Measurements from ENCODE around the gene SCAMP5. TPM values are rescaled to one million over a fixed set of nuclear protein-coding genes. Genes with fewer than 3 reads are reported as not detected.

SCAMP5 gene
- total and polyA plus RNA-seq, 2 of the 13 experiments (the other 11 are each of a cell fraction or from before 2014, with no cell fraction given), result 34.3 to 49.0 TPM

DNA sequence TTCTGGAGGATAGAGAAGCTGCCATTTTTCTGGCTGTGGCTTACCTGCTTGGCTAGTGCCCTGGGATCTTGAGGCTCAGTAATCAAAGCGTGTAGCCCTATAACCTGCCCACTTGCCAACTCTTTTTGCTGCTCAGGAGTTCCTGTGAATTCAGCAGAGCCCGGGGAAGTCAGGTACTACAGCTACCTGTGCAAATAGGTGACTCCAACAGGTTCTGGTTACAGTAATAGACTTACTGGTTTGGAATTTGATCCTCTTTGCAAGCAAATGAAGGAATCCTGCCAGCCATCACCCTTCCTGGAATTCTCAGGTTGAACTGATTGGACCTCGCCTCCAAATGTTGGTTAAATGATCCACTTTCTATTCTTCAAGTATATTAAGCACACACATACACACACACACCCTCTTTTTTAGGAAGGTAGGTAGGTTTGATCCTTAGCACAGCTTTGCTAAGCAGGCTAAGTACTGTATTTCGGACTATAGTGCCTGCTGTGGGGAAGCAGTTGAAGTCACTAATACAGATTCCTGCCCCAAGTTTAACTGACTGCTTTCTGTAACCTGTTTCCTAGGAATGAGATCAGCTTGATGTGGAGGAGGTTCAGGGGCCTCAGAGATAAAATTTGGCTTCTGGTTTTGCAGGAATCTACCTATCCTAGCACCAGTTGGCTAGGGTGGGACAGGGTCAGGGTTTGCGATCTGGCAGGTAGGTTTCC lies 30.3 kb downstream of the SCAMP5 start:
- H3K4me3 ChIP-seq (replicated peaks in 1 of 3; ENCODE audit: insufficient read depth in 1 of 3, low read depth in 2 of 3, low read length in 3 of 3), result no peak overlapping the region; a peak in 1 of 6 replicates
- peak; percentile 50 for TF ChIP-seq ZEB1 (IDR thresholded peaks at IDR 0.05; ENCODE audit: insufficient replicate concordance, low read depth)
- TF ChIP-seq, protein P1, sequence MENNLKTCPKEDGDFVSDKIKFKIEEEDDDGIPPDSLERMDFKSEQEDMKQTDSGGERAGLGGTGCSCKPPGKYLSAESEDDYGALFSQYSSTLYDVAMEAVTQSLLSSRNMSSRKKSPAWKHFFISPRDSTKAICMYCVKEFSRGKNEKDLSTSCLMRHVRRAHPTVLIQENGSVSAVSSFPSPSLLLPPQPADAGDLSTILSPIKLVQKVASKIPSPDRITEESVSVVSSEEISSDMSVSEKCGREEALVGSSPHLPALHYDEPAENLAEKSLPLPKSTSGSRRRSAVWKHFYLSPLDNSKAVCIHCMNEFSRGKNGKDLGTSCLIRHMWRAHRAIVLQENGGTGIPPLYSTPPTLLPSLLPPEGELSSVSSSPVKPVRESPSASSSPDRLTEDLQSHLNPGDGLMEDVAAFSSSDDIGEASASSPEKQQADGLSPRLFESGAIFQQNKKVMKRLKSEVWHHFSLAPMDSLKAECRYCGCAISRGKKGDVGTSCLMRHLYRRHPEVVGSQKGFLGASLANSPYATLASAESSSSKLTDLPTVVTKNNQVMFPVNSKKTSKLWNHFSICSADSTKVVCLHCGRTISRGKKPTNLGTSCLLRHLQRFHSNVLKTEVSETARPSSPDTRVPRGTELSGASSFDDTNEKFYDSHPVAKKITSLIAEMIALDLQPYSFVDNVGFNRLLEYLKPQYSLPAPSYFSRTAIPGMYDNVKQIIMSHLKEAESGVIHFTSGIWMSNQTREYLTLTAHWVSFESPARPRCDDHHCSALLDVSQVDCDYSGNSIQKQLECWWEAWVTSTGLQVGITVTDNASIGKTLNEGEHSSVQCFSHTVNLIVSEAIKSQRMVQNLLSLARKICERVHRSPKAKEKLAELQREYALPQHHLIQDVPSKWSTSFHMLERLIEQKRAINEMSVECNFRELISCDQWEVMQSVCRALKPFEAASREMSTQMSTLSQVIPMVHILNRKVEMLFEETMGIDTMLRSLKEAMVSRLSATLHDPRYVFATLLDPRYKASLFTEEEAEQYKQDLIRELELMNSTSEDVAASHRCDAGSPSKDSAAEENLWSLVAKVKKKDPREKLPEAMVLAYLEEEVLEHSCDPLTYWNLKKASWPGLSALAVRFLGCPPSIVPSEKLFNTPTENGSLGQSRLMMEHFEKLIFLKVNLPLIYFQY (CRISPR knock-in tag; IDR thresholded peaks at IDR 0.05; ENCODE audit: borderline replicate concordance), result no peak
- ATAC-seq (no peak), FAIRE-seq (no peak), DNase-seq (ENCODE audit: low spot score) (no peak)
- CTCF ChIA-PET (ENCODE audit: low intra/inter-chr PET ratio, low total read pairs), result no interaction called here
- H3K27ac ChIP-seq (ENCODE audit: extremely low read length, insufficient read depth, low read length), result no peak overlapping the region
- no peaks in the 10 kb centered on the region for H3K27me3 ChIP-seq (ENCODE audit: control insufficient read depth in 1 of 2, insufficient read depth in 2 of 2, low read length in 2 of 2)
- in situ Hi-C loops (cut with HindIII; ENCODE audit: extremely low pct_ligation_motif_present, low pct_unique_long_range_greater_than_20kb), result no loop called here
- peaks cover 0 to 4% of the 10 kb centered on the region in 2 experiments; a peak in 2 of 5 replicates for H3K36me3 ChIP-seq (replicated peaks in 1 of 2; ENCODE audit: control insufficient read depth in 1 of 2, insufficient read depth in 2 of 2, low read length in 2 of 2)
- H3K79me2 ChIP-seq (ENCODE audit: insufficient read depth, low read length), result peaks cover 18% of the 10 kb centered on the region
- no peak overlapping the region for H2AFZ ChIP-seq (ENCODE audit: low read length)
- 0 out of 2 replicates have a peak overlapping the region, but pooled peaks have one; percentile 27 for H3K9ac ChIP-seq (ENCODE audit: insufficient read depth, low read depth, low read length)
- intact Hi-C loops (cut with micrococcal nuclease; ENCODE audit: unreplicated experiment), result no loop called here
- peaks cover 36% of the 10 kb centered on the region for H3K4me1 ChIP-seq (ENCODE audit: insufficient read depth, low read length)
- 87% methylated on average over 5 of the region's 5 CpGs for WGBS (ENCODE audit: low lambda C conversion rate)
- BruUV-seq (replicated peaks), result no TSS peak
- H4K20me1 ChIP-seq (ENCODE audit: insufficient read depth, low read length), result no peaks in the 10 kb centered on the region
- POLR2A ChIA-PET, result interaction anchor here (1.0 to 2.0 kb wide), 3 partner anchors 18 to 179 kb away, joined by 3 to 8 read pairs (median 4); partner anchors contain the start of gene C15orf39
- no peaks in the 10 kb centered on the region for H3K9me3 ChIP-seq (ENCODE audit: low read length)
- no peak overlapping the region for H3K4me2 ChIP-seq (ENCODE audit: low read depth, low read length)

DNA sequence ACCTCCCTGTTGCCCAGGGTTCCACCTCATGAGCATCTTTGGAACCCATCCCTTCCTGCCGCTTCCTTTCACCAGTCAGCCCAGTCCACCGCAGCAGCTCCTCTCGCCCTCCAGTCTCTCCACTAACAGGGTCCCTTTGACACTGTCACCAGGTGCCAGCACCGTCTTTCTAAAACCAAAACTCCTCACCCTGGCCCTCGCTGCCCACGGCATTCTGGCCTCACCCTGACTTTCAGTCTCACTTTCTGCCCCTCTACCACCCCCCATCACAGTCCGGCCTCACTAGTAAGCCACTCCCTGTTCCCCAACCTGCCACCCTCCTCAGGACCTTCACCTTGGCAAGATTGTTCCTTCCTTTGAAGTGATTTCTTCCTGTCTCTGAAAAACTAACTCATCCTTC lies 32.2 kb downstream of the SCAMP5 start:
- TF ChIP-seq LCORL (IDR thresholded peaks at IDR 0.05), result no peak
- no peak for TF ChIP-seq LCORL (CRISPR knock-in tag; IDR thresholded peaks at IDR 0.05)
- TF ChIP-seq ZSCAN9 (CRISPR knock-in tag; IDR thresholded peaks at IDR 0.05; ENCODE audit: borderline replicate concordance), result no peak
- H3K9ac ChIP-seq (ENCODE audit: insufficient read depth, low read depth, low read length), result no peak overlapping the region
- no peak overlapping the region for H3K4me2 ChIP-seq (ENCODE audit: low read depth, low read length)
- ChIA-PET POLR2A (no interaction called here), CTCF (ENCODE audit: low intra/inter-chr PET ratio, low total read pairs) (interaction anchor here (2.7 kb wide), 1 partner anchor 177 kb away, joined by 37 read pairs; no protein-coding TSS in a partner anchor)
- H3K27me3 ChIP-seq (ENCODE audit: control insufficient read depth in 1 of 2, insufficient read depth in 2 of 2, low read length in 2 of 2), result no peaks in the 10 kb centered on the region
- in situ Hi-C loops (cut with HindIII; ENCODE audit: extremely low pct_ligation_motif_present, low pct_unique_long_range_greater_than_20kb), result no loop called here
- FAIRE-seq (no peak), ATAC-seq (no peak), DNase-seq (ENCODE audit: low spot score) (no peak)
- intact Hi-C loops (cut with micrococcal nuclease; ENCODE audit: unreplicated experiment), result no loop called here
- peaks cover 18% of the 10 kb centered on the region for H3K79me2 ChIP-seq (ENCODE audit: insufficient read depth, low read length)
- H3K36me3 ChIP-seq (replicated peaks in 1 of 2; ENCODE audit: control insufficient read depth in 1 of 2, insufficient read depth in 2 of 2, low read length in 2 of 2), result peaks cover 0 to 4% of the 10 kb centered on the region in 2 experiments; a peak in 3 of 5 replicates
- no peaks in the 10 kb centered on the region for H4K20me1 ChIP-seq (ENCODE audit: insufficient read depth, low read length)
- H3K4me3 ChIP-seq (replicated peaks in 1 of 3; ENCODE audit: insufficient read depth in 1 of 3, low read depth in 2 of 3, low read length in 3 of 3), result no peak overlapping the region
- BruUV-seq (replicated peaks), result no TSS peak
- H2AFZ ChIP-seq (ENCODE audit: low read length), result no peak overlapping the region
- 88% methylated on average over 7 of the region's 7 CpGs for WGBS (ENCODE audit: low lambda C conversion rate)
- H3K9me3 ChIP-seq (ENCODE audit: low read length), result no peaks in the 10 kb centered on the region
- H3K4me1 ChIP-seq (ENCODE audit: insufficient read depth, low read length), result peaks cover 35% of the 10 kb centered on the region
- H3K27ac ChIP-seq (ENCODE audit: extremely low read length, insufficient read depth, low read length), result no peak overlapping the region

All from HepG2 (cell line).